Psoas muscle (tissue), 8 donors: ENCODE data around the gene CRACR2A. TPM values are rescaled to one million over a fixed set of nuclear protein-coding genes. Genes with fewer than 3 reads are reported as not detected.

Experiments used
- ATAC-seq, 4 donors: fragments of 200-7000 bp; cut with Tn5 transposase; one replicate each; pipeline ENCODE4 v1.9.1; 2020; ENCODE audit warnings: moderate library complexity in 3 of 4, mild to moderate bottlenecking in 2 of 4
- DNase-seq, 2 donors: peaks; one replicate each; pipeline ENCODE4 v3.0.0-alpha.2; 2020
- H3K27ac ChIP-seq: fragments of 200-600 bp; one replicate; pipeline ENCODE4 v1.8.0; 2022
- H3K27me3 ChIP-seq, 3 donors: fragments of 200-600 bp in 1 of 3; one replicate each; pipeline versions ENCODE4 v1.6.1 to v1.8.0; 2013 to 2022; ENCODE audit warnings: low read length in 2 of 3, mild to moderate bottlenecking in 2 of 3, moderate library complexity in 1 of 3; ENCODE audit not compliant: insufficient read depth in 3 of 3
- H3K36me3 ChIP-seq, 2 donors: fragments of 200-600 bp in 1 of 2; one replicate each; pipeline versions ENCODE4 v1.6.1 to v1.8.0; 2013 to 2022; ENCODE audit warnings: low read depth in 1 of 2, mild to moderate bottlenecking in 1 of 2, moderate library complexity in 1 of 2; ENCODE audit not compliant: insufficient read depth in 1 of 2
- H3K4me1 ChIP-seq: fragments of 200-600 bp; one replicate; pipeline ENCODE4 v1.8.0; 2022
- H3K4me3 ChIP-seq: fragments of 200-600 bp; one replicate; pipeline ENCODE4 v1.8.0; 2022; ENCODE audit warnings: mild to moderate bottlenecking
- H3K9me3 ChIP-seq: fragments of 200-600 bp; one replicate; pipeline ENCODE4 v1.8.0; 2022
- CTCF ChIP-seq: fragments of 200-600 bp; IDR thresholded peaks from one replicate; pipeline ENCODE4 v1.8.0; 2022; ENCODE audit warnings: antibody characterized with exemption
- WGBS, 3 donors: extraction: QIAGEN DNeasy Blood & Tissue Kit; methylation state at CpG; one replicate each; pipeline versions ENCODE4 v1.1.6 to v1.1.7; 2013; 5-methylcytosine and 5-hydroxymethylcytosine counted together
- intact Hi-C, 2 donors: fragments of 100-400 bp; cut with DNase I; formaldehyde crosslinking; loops; one replicate each; pipeline versions ENCODE4 v1.11.0 to v1.14.2; 2022
- polyA plus RNA-seq, 3 donors: library from polyadenylated mRNA; stranded (reverse); fragments of 200-250 nt; gene quantifications; one replicate each; pipeline ENCODE4 v1.2.3, GENCODE V29; 2013
- total RNA-seq, 4 donors: library from RNA; stranded (reverse); fragmentation: NEBNext Ultra II Directional in 2 of 4; extraction: Animal tissue kit (Norgen Biotek cat#: 25700) in 2 of 4; gene quantifications; one replicate each; pipeline versions ENCODE4 v1.2.1 to v1.2.4, GENCODE V29; 2021 to 2023
- donor health status: healthy with polysubstance abuse.
- donor health status: DM: no; HTN: no; CAD: no; lungs with moderate emphysema.
- donor health status: Bipolar disorder and iron deficiency.
- donor health status: healthy.
- donor health status: DM: yes; HTN: yes; CAD: no.
- donor health status: DM: no; HTN: no; CAD: no.
- donor health status: DM: no; HTN: no; CAD: no.
- donor health status: DM: yes; HTN: yes; CAD: no.

The CRACR2A gene
- total and polyA plus RNA-seq, 7 donors = 0.24 to 1.7 (median 0.87) TPM

GRCh38 chr12:3792623-3793288, 39.8 kb upstream of the CRACR2A start:
- intact Hi-C loops = no loop called here
- no peak for TF ChIP-seq CTCF
- ATAC-seq = no peak
- Histone ChIP-seq H3K4me3 (no peak overlapping the region), H3K36me3 (no peaks in the 10 kb centered on the region), H3K9me3 (no peaks in the 10 kb centered on the region), H3K27me3 (no peaks in the 10 kb centered on the region), H3K4me1 (peaks cover 8% of the 10 kb centered on the region), H3K27ac (no peak overlapping the region)
- DNase-seq = no peak
- WGBS, 3 donors = 92 to 95% (median 92%) methylated on average over 10 of the region's 10 CpGs

- Histone ChIP-seq H3K27ac (no peak overlapping the region), H3K4me3 (no peak overlapping the region), H3K9me3 (no peaks in the 10 kb centered on the region), H3K27me3 (no peaks in the 10 kb centered on the region), H3K36me3 (no peaks in the 10 kb centered on the region), H3K4me1 (peaks cover 8% of the 10 kb centered on the region)
- ATAC-seq = no peak
- intact Hi-C loops = no loop called here
- no peak for TF ChIP-seq CTCF
- 51 to 66% (median 64%) methylated on average over 5 of the region's 5 CpGs for WGBS, 3 donors
- DNase-seq = no peak
Measured at GRCh38 chr12:3791256-3791874, 38.5 kb upstream of the CRACR2A start.

- Histone ChIP-seq H3K27ac (no peak overlapping the region), H3K4me3 (no peak overlapping the region), H3K27me3 (no peaks in the 10 kb centered on the region), H3K36me3 (no peaks in the 10 kb centered on the region), H3K4me1 (peaks cover 7% of the 10 kb centered on the region), H3K9me3 (no peaks in the 10 kb centered on the region)
- no peak for DNase-seq
- TF ChIP-seq CTCF = no peak
- no peak for ATAC-seq
- 89 to 92% (median 90%) methylated on average over 2 of the region's 2 CpGs for WGBS, 3 donors
- intact Hi-C loops = no loop called here
Measured at GRCh38 chr12:3790642-3791041, 37.7 kb upstream of the CRACR2A start.

GRCh38 chr12:3789838-3790237, 36.9 kb upstream of the CRACR2A start:
- ATAC-seq = no peak
- intact Hi-C loops = no loop called here
- Histone ChIP-seq H3K27me3 (no peaks in the 10 kb centered on the region), H3K4me1 (no peaks in the 10 kb centered on the region), H3K4me3 (no peak overlapping the region), H3K36me3 (no peaks in the 10 kb centered on the region), H3K27ac (no peak overlapping the region), H3K9me3 (no peaks in the 10 kb centered on the region)
- no peak for TF ChIP-seq CTCF
- DNase-seq = no peak
- 91 to 98% (median 95%) methylated on average over 1 of the region's 1 CpG for WGBS, 3 donors
